ENCODE measurements around the gene CPNE9.

GRCh38 chr3:9676785-9677184 lies 26.8 kb upstream of the CPNE9 start:
- TF ChIP-seq SMARCE1 (IDR thresholded peaks at IDR 0.05; ENCODE audit: borderline replicate concordance) (no peak), PRMT3 (CRISPR knock-in tag; IDR thresholded peaks at IDR 0.05; ENCODE audit: borderline replicate concordance, low read depth) (no peak), CTCF (CRISPR knock-in tag; IDR thresholded peaks at IDR 0.05) (no peak), ZNF10 (CRISPR knock-in tag; IDR thresholded peaks at IDR 0.05; ENCODE audit: borderline replicate concordance, low read depth) (no peak), NBN (conservative IDR thresholded peaks at IDR 0.05) (no peak), SIN3A (IDR thresholded peaks at IDR 0.05; ENCODE audit: borderline replicate concordance, low read depth, low read length) (no peak), CHD2 (IDR thresholded peaks at IDR 0.05; ENCODE audit: low read depth, low read length) (no peak), E2F1 (CRISPR knock-in tag; IDR thresholded peaks at IDR 0.05) (no peak), POLR2G (IDR thresholded peaks at IDR 0.05; ENCODE audit: low read depth, low read length) (no peak)

All from HepG2 (cell line).